ENCODE results near the gene SRSF12.
"Not testable (repeated sequence)": the region's sequence is repeated elsewhere in the genome, so short reads cannot be mapped to it uniquely, and the experiment has no call there.

The SRSF12 gene

DNA sequence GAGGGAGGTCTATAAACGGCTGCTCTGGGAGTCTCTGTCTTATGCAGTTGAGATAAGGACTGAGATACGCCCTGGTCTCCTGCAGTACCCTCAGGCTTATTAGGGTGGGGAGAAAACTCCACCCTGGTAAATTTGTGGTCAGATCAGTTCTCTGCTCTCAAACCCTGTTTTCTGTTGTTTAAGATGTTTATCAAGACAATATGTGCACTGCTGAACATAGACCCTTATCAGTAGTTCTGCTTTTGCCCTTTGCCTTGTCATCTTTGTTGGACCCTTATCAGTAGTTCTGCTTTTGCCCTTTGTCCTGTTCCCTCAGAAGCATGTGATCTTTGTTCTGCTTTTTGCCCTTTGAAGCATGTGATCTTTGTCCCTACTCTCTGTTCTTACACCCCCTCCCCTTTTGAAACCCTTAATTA, 10.4 kb upstream of the SRSF12 start:
- not testable (repeated sequence) for DNase-seq

DNA sequence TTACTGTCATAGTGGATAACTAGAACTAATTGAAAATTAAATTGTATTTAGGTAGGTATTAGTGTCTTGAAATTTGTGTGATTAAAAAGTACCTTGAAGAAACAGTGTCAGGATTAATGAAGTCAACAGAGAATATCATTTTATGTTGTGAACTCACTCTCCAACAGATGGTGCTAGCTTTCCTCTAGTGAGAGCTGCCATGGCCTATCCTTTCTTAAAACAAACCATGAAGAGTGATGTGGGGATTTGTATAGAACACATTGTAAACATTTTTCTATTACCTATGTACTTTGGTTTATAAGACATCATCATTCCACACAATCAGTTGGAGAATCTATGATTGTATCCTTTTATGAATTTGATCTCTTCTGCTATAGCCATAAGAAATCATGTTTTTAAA, 4.8 kb upstream of the SRSF12 start:
- peak; percentile 61 for DNase-seq

DNA sequence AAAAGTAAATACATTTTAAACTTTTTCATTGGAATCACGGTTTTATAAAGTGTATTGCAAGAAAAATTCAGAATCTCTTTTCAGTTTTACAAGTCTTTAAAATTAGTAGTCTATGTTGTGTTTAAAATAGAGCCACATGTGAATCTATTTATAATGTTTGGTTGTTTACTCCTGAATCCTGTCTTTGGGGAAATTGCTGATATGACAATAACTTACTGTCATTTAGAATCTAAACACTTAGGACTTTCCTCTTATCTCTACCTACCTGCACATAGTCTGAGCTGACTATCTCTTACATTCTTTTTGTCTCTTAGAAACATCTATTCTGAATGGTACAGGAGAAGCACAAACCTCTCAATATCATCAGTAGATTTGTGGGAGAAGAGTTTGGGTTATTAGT, 4.1 kb upstream of the SRSF12 start:
- DNase-seq, result no peak

DNA sequence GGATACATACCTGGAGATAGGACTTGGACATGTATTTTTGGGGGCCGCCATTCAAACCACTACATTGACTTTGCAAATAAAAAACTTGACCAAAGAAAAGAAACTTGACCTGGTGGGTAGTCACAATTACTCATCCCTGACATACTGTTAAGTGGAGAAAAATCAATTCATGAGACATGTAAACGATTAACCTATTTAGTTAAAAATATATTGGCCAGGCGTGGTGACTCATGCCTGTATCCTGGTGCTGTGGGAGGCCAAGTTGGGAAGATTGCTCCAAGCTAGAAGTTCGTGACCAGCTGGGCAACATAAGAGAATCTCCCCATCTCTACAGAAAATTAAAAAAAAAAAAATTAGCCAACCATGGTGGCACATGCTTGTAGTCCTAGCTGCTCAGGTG, 2.5 kb upstream of the SRSF12 start:
- DNase-seq, result no peak

DNA sequence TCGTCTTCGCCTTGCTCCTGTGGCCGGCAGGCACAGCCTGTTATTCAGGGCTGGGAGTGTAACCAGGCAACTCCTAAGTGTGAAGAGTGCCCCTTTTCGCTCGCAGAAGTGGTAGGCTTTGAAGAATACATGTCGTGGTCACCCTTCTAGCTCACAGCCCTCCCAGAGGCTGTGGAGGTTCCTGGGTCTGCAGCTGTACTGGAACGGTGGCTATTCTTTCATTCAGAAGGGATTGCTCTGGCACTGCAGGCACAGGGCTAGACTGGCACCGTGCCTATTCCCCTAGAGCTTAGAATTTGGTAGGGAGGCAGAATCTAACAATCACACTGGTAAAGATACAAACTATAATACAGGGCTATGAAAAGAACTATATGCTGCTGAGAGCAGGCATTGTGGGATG, 1.1 kb upstream of the SRSF12 start:
- DNase-seq, result no peak

DNA sequence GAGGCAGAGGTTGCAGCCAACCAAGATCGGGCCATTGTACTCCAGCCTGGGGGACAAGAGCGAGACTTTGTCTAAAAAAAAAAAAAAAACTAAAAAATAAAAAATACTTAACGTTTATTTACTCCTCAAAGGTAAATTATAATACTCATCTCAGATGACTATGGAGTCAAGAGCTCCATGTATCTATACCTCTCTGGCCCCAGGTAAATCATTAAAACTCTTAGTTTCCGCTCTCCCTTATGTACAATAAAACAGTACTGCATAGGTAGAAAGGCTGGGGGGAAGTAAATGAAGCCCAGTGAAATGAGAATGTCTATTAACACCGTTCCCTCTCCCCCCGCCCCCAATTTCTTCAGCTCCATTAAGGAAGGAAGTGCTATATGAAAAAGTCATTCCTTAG, 1.2 kb downstream of the SRSF12 start:
- no peak for DNase-seq

DNA sequence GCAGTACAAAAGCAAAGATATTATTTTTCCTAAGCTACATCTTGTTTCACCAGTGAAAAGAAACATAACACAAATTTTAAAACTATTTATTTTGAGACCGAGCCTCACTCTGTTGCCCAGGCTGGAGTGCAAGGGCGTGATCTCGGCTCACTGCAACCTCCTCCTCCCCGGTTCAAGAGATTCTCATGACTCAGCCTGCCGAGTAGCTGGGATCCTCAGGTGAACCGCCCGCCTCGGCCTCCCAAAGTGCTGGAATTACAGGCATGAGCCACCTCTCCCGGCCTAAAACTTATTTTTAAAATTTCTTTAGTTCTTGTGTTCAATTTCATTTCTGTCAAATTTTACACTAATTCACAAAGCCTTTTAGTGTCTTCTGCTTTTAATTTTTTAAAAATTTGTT, 5.9 kb downstream of the SRSF12 start:
- DNase-seq, result no peak

DNA sequence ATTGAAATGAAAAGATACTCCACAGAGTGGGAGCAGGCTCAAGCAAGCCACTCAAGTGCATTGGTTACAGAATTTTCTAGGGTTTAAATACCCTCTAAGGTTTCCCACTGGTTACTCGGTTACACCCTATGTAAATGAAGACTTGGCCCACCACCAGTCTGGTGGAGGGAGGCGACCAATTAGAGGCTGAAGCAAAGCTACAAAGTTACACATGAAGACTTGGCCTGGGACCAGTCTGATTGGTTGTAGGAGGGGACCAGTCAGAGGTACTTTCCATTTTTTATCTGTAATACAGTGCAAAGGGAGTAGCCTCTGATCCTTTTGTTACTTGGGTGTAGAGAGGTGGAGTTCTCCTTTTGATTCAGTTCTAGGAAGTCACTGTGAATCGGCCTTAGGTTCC, 7.6 kb downstream of the SRSF12 start:
- no peak for DNase-seq

DNA sequence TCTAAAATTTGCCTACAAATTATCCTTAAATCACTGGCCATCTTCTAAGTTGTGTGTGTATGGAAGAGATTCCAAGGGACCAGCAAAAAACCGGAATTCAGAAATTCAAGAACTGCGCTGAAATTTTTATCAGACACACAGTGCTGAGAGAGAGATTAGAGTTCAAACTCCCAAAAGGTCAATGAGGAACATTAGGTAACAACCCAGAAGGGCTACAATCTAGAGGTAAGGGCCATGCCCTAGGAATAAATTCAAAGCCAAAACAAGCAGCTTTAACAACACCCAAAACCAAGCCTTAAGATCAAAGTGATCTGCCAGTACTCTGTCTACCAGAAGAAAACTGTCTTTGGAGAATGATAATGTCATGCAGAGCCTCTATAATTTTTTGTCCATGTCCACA, 17.8 kb downstream of the SRSF12 start:
- DNase-seq, result no peak

DNA sequence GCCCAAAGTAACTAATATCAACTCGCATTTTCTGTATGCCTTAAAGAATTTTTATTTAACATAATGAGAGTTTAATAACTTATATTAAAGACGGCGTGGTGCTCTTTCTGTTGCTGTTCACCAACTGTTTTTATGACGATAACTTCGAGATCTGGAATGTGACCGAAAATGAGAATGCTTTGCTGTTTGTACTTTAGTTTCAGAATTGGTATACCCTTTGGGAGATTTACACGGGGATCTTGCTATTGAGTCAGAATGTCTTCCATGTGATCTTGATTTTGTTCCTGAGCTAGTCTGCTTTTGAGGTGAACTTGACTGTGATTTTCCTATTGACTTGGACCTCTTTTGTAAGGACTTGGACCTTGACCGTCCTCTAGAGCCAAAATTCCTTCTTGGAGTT, 19.4 kb downstream of the SRSF12 start:
- no peak for DNase-seq

DNA sequence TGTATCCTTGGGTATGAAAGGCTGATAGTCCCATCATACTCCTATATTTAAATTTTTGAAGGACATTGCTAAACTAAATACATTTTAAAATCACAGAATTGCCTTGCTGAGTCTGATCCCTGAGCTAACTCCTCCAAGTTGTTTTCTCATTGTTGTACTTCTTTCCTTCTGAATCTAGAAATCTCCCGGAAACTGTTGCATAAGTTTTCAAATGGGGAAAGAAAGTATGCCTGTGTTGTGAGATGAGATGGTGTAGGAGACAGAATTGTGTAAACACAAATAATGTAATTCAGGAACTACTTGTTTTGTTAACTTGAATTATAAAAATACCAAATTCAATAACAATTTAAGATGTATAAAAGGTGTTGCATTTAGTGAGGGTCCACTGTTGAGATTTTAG, 30.0 kb downstream of the SRSF12 start:
- no peak for DNase-seq

DNA sequence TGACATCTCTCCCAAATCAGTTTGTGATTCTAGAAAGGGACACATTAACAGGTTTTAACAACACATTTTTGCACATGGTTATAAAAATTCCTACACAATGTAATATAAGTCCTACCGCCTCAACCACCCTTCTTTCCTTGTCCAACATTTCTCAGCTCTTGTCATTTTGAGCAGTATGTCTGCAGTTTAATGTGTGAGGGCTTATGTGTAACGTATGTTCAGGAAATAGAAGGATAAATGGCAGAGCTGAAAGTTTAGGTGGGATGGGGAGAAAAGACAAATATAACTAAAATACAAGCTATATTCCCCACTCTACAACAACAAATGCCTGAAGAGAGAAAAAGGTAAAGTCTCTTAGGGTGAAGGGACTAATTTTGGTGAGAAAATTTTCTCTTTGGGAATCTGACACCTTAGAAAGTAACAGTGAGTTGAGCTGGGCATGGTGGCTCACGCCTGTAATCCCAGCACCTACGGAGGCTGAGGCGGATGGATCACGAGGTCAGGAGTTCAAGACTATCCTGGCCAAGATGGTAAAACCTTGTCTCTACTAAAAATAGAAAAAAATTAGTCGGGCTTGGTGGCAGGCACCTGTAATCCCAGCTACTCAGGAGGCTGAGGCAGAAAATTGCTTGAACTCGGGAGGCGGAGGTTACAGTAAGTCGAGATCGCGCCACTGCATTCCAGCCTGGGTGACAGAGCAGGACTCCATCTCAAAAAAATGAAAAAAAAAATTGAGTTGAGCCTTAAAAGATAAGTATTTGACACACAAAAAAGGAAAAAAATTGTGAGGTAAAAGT, 32.3 kb downstream of the SRSF12 start:
- DNase-seq, result no peak

DNA sequence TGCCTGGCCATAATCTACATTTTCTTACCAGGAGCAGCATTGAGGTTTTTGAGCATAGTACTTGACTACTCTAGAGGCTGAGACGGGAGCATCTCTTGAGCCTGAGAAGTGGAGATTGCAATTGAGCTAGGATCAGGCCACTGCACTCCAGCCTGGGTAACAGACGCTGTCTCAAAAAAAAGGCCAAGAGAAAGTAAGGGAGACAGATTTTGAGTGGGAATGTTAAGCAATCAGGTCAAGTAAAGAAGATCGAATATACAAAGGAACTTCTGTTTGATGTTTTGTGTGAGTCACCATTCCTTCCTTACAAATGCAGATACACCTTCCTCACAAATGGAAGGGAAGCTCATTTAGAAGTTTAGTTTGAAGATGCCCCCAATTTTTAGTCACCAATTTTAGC, 32.9 kb downstream of the SRSF12 start:
- no peak for DNase-seq

DNA sequence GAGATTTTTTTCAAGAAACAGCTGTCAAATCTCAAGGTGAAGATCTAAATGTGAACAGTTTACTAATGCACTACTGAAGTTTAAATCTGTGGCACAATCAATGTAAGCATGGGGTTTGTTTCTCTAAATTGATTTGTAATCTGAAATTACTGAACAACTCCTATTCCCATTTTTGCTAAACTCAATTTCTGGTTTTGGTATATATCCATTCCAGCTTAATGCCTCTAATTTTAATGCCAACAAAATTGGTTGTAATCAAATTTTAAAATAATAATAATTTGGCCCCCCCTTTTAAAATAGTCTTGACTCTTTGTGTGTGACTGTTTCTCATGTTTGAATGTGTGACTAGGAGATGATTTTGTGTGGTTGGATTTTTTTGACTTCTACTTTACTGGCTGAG, 33.3 kb downstream of the SRSF12 start:
- DNase-seq, result no peak

DNA sequence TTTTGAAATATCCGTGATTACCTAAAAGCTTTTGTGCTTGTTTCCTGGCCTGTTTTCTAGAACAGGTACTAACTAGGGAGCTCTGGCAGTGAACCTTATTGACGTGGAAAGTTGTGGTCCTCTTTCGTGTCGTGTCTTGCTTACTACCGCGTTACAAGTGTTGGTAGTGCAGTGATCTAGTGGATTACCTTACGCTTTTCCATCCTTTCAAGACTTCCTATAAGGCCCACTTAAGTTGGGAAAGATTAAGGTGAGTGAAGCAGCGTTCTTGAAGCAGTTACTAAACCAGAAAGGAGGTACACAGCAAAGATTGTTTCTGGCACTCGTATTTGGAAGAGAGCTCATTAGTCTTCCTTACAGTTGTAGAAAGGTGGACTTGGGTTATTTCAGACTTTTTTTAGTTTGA, 35.4 kb downstream of the SRSF12 start:
- no peak for DNase-seq

DNA sequence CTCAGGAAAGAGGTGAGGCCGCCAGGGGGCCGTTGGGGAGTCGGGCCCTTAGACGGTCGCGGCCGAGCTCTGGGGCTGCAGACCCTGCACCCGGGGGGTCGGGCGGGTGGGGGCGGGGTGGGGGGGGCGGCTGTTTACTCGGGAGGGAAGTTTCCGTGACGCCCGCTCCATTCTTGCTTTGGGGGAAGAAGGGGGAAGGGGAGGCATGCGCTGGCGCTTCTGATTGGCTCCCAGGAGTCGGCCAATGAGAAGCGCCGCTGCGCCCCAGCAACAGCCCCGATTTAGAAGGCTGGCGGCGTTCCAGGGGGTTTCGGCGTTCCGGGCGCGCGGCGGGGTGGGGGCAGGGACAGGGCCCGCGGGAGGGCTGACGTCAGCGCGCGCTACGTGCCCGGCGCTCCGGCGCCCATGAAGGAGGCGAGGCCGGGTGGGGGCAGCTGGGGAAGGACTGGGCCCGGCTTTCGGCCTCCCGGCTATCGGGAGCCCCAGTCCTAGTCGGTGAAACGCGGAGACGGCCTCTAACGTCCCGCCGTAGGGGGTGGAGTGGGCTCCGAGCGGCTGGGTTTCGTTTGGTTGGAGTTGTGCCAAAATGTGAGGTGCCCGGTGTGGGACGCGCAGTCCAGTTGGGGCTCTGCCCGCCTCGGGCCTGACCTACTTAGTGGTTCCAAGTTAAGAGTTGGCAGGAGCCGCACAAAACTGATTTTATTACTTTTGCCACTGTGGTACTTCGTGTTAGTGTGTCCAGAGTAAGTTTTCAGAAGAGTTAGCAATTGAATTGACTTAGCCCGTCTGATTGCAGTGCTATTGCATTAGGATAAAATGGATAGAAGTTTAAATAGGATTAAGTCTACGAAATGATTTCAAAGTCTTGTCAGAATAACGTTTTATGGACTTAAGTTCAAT, 36.2 kb downstream of the SRSF12 start:
- peak; percentile 96 for DNase-seq

DNA sequence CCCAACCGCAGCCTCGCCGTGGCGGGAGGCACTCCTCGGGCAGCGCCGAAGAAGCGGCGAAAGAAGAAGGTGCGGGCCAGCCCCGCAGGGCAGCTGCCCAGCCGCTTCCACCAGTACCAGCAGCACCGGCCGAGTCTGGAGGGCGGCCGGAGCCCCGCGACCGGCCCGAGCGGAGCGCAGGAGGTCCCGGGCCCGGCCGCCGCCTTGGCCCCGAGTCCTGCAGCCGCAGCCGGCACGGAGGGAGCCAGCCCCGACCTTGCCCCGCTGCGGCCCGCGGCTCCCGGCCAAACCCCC, 36.8 kb downstream of the SRSF12 start:
- no peak for DNase-seq

DNA sequence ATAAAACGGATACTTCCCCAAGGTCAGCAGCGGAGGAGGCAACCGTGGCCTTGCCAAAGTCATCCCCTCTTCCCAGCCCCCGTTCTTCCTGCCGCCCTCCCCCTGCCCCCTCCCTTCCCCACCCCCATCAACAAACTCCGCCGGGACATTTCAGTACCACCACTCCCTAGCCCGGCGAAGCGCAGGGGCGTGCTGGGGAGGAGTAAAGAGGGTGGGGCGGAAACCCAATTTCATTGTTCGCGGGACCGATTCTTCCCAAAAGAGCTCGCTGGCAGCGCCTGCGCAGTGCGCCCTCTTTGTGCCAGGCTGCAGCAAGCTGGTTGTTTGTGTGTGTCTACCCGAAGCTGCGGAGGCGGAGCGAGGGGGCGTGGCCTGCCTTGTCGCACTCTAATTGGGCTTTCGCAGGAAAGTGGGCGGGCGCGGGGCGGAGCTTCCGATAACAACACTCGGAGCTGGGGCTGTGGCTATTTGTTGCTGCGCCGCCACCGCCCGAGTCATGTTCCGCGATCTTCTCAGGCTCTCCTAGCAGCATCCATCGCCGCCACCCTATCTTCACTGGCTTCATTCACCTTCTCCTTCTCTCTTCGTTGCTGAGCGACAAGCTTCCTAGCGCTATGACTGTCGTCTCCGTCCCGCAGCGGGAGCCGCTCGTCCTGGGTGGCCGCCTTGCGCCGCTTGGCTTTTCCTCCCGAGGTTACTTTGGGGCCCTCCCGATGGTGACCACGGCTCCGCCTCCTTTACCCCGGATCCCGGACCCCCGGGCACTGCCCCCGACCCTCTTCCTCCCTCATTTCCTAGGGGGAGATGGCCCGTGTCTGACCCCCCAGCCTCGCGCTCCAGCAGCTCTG, 37.4 kb downstream of the SRSF12 start, which contains the start of gene PNRC1:
Gene PNRC1, plus strand, starts transcription at position 471 of the 848 bp plus-strand sequence. Its CDS starts 144 bp downstream, at position 615.
- peak; percentile 98 for DNase-seq

DNA sequence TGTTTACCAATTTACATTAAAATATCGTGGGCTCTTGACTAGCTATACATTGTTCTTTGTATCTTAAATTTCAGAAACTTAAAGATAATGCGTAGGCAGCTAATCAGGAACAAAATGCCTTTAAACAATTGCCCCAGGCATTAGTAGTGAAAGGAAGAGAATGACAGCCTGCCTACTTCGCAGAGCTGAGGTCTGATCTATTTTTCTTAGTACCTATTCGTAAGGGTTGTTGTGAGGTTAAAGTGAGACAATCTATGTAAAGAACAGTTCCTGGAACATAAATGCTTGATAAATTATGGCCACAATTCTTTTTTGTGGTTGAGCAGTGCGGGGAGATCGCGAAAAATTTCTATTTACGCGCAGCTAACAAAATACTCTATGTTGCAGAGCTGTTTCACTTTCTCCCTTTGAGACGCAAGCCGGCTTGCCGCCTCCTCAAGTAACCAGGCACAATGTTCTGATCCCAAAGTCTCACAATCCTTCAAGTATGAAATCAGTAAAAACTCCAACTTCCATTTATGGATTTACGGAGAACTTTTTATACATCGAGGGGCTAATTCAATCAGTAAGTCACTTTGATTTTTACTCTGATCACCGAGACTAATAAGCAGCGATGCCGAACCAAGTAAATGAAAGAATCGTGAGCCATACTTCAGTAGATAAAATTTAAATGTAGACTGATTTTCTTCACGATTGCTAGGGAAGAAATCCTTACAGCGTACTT, 38.2 kb downstream of the SRSF12 start:
- DNase-seq, result peak; percentile 64

DNA sequence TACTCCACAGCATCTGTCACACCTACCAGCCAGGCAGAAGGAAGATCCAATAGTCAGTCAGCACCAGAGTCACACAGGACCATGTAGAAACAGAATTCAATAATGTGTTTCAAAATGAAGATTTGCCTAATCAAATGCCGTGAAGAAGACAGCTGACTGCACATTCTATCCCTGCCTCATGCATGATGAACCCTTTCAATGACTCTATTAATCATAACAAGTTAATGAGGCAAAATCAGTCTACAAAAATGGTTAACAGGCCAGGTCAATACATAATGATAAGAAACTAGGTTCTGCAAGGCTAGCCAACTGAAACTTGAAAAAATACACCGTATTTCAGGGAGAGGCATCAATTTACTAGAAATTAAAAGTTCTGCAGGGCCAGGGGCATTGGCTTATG, 44.0 kb downstream of the SRSF12 start:
- no peak for DNase-seq

DNA sequence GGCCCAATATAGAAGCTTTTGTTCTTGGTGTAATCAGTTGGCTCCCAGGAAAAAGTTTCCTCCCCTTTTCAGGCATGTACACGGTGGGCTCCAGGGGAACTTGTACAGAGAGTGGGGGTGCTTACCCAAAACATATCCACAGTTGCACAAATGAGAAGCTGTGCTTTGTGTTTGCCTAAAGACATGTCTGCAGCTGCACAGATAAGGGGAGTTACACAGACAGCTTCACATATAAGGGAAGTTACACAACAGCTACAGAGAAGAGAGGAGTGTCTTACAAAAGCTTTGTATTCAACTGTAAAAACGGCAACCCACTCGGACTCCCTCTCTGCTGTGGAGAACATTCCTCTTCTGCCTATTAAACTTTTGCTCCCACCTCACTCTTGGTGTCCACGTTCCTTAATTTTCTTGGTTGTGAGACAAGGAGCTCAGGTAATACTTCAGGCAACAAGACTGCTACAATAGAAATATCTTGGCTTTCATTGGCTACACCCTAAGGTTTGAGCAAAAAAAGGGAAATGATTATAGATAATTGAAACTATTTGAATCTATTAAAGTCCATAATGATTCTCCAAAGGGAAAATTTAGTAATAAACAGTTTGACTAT, 44.8 kb downstream of the SRSF12 start:
- no peak for DNase-seq

DNA sequence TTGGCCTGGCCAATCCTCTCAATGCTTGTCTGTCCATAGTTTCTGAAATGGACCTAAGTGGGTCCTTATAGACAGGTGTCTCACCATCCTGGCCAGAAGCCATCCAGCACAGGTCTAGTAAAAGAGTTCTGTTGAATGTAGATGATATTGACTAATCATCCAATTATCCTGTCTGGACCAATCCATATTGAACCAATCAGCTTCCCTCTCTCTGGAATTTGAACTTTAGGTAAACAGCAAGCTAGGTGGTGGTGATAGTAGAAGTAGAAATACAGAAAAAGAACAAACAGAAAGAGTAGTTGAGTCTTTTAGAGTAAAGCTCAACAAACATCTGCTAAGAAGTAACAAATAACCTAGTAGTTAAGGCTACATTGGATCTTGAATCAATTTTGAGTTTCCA, 46.8 kb downstream of the SRSF12 start:
- DNase-seq, result no peak
